Measurements from ENCODE around the gene VPS36. TPM values are rescaled to one million over a fixed set of nuclear protein-coding genes. Genes with fewer than 3 reads are reported as not detected.
A peak's percentile ranks its signal among the peaks of the same experiment; 100 is the strongest.
"Not testable (repeated sequence)": the region's sequence is repeated elsewhere in the genome, so short reads cannot be mapped to it uniquely, and the experiment has no call there.

VPS36 gene
- total RNA-seq, 1 experiment from 2014 or later, result 19.2 TPM

DNA sequence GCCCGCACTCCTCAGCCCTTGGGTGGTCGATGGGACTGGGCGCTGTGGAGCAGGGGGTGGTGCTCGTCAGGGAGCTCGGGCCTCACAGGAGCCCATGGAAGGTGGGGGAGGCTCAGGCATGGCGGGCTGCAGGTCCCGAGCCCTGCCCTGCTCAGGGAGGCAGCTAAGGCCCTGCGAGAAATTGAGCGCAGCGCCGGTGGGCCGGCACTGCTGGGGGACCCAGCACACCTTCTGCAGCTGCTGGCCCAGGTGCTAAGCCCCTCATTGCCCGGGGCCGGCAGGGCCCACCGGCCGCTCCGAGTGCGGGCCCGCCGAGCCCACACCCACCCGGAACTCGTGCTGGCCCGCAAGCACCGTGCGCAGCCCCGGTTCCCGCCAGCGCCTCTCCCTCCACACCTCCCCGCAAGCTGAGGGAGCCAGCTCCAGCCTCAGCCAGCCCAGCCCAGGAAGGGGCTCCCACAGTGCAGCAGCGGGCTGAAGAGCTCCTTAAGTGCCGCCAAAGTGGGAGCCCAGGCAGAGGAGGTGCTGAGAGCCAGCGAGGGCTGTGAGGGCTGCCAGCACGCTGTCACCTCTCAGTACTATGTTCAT is 42.3 kb downstream of the VPS36 start:
- POLR2A ChIA-PET, result interaction anchor here (1.3 kb wide), 1 partner anchor 42 kb away, joined by 4 read pairs; the partner anchor contains the start of gene VPS36
- peaks cover 15% of the 10 kb centered on the region for H3K4me1 Mint-ChIP-seq
- not testable (repeated sequence) for H3K36me3 Mint-ChIP-seq

DNA sequence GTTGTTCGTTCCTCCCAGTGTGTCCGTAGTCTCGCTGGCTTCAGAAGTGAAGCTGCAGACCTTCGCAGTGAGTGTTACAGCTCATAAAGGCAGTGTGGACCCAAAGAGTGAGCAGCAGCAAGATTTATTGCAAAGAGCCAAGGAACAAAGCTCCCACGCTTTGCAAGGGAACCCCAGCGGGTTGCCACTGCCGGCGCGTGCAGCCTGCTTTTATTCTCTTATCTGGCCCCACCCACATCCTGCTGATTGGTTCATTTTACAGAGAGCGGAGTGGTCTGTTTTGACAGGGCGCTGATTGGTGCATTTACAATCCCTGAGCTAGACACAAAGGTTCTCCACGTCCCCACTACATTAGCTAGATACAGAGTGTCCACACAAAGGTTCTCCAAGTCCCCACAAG is 43.0 kb downstream of the VPS36 start:
- H3K36me3 Mint-ChIP-seq; DNase-seq (ENCODE audit: low spot score); ATAC-seq; H3K4me3 Mint-ChIP-seq; H3K27ac Mint-ChIP-seq; H3K9me3 Mint-ChIP-seq: not testable (repeated sequence)
- Mint-ChIP-seq H3K27me3 (ENCODE audit: low read depth) (peaks cover 44% of the 10 kb centered on the region), H3K4me1 (peaks cover 15% of the 10 kb centered on the region)
- ChIA-PET POLR2A (interaction anchor here (1.3 kb wide), 1 partner anchor 43 kb away, joined by 4 read pairs; the partner anchor contains the start of gene VPS36), CTCF (interaction anchor here (0.6 to 5.8 kb wide), 3 partner anchors 41 to 46 kb away, joined by 4 to 35 read pairs (median 4); partner anchors contain the start of gene VPS36)
- TF ChIP-seq NFYB (CRISPR knock-in tag; conservative IDR thresholded peaks at IDR 0.05; ENCODE audit: low read depth), result peak; percentile 64

More for the DNA sequence above, 42.3 kb downstream of the VPS36 start:
- H3K27ac Mint-ChIP-seq, H3K4me3 Mint-ChIP-seq, ATAC-seq, H3K9me3 Mint-ChIP-seq: not testable (repeated sequence)
- CTCF ChIA-PET, result interaction anchor here (0.6 to 5.8 kb wide), 3 partner anchors 40 to 47 kb away, joined by 4 to 35 read pairs (median 4); partner anchors contain the start of gene VPS36
- H3K27me3 Mint-ChIP-seq (ENCODE audit: low read depth), result peaks cover 37% of the 10 kb centered on the region
- DNase-seq (ENCODE audit: low spot score), result peak; percentile 44
- TF ChIP-seq, protein P1, sequence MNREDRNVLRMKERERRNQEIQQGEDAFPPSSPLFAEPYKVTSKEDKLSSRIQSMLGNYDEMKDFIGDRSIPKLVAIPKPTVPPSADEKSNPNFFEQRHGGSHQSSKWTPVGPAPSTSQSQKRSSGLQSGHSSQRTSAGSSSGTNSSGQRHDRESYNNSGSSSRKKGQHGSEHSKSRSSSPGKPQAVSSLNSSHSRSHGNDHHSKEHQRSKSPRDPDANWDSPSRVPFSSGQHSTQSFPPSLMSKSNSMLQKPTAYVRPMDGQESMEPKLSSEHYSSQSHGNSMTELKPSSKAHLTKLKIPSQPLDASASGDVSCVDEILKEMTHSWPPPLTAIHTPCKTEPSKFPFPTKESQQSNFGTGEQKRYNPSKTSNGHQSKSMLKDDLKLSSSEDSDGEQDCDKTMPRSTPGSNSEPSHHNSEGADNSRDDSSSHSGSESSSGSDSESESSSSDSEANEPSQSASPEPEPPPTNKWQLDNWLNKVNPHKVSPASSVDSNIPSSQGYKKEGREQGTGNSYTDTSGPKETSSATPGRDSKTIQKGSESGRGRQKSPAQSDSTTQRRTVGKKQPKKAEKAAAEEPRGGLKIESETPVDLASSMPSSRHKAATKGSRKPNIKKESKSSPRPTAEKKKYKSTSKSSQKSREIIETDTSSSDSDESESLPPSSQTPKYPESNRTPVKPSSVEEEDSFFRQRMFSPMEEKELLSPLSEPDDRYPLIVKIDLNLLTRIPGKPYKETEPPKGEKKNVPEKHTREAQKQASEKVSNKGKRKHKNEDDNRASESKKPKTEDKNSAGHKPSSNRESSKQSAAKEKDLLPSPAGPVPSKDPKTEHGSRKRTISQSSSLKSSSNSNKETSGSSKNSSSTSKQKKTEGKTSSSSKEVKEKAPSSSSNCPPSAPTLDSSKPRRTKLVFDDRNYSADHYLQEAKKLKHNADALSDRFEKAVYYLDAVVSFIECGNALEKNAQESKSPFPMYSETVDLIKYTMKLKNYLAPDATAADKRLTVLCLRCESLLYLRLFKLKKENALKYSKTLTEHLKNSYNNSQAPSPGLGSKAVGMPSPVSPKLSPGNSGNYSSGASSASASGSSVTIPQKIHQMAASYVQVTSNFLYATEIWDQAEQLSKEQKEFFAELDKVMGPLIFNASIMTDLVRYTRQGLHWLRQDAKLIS (CRISPR knock-in tag; IDR thresholded peaks at IDR 0.05; ENCODE audit: borderline replicate concordance), result 0 out of 2 replicates have a peak, but pooled peaks have one; percentile 43

DNA sequence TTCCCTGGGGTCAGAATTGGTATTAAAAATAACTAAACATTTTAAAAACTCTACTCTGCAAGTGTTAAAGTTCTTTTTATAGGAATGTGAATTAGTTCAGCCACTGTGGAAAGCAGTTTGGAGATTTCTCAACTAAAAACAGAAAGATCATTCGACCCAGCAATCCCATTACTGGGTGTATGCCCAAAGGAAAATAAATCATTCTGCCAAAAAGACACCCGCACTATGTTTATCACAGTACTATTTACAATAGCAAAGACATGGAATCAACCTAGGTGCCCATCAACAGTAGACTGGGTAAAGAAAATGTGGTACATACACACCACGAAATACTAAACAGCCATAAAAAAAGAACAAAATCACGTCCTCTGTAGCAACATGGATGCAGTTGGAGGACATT is 43.8 kb downstream of the VPS36 start:
- peak overlapping the region; percentile 58 for H3K4me3 Mint-ChIP-seq
- DNase-seq (ENCODE audit: low spot score) (no peak), ATAC-seq (no peak)
- no peak overlapping the region for H3K27ac Mint-ChIP-seq
- peaks cover 15% of the 10 kb centered on the region for H3K4me1 Mint-ChIP-seq
- no peaks in the 10 kb centered on the region for H3K36me3 Mint-ChIP-seq
- CTCF ChIA-PET, result interaction anchor here (1.3 to 5.8 kb wide), 2 partner anchors 42 to 44 kb away, joined by 4 to 35 read pairs; partner anchors contain the start of gene VPS36
- POLR2A ChIA-PET, result no interaction called here
- peaks cover 45% of the 10 kb centered on the region for H3K27me3 Mint-ChIP-seq (ENCODE audit: low read depth)
- H3K9me3 Mint-ChIP-seq, result no peaks in the 10 kb centered on the region
- TF ChIP-seq GABPB1 (CRISPR knock-in tag; IDR thresholded peaks at IDR 0.05) (no peak), TCF7 (CRISPR knock-in tag; IDR thresholded peaks at IDR 0.05; ENCODE audit: low read depth) (no peak), SOX15 (CRISPR knock-in tag; IDR thresholded peaks at IDR 0.05) (no peak), KAT7 (CRISPR knock-in tag; IDR thresholded peaks at IDR 0.05; ENCODE audit: borderline replicate concordance) (no peak), NR3C1 (CRISPR knock-in tag; conservative IDR thresholded peaks at IDR 0.05; ENCODE audit: low read depth) (no peak), ZNF423 (CRISPR knock-in tag; IDR thresholded peaks at IDR 0.05) (no peak), ESRRA (CRISPR knock-in tag; IDR thresholded peaks at IDR 0.05; ENCODE audit: borderline replicate concordance) (no peak), MXD4 (CRISPR knock-in tag; IDR thresholded peaks at IDR 0.05; ENCODE audit: borderline replicate concordance) (no peak), NFYB (CRISPR knock-in tag; conservative IDR thresholded peaks at IDR 0.05; ENCODE audit: low read depth) (no peak), NFATC4 (CRISPR knock-in tag; IDR thresholded peaks at IDR 0.05) (no peak), ZNF138 (CRISPR knock-in tag; conservative IDR thresholded peaks at IDR 0.05) (no peak), ZNF232 (CRISPR knock-in tag; IDR thresholded peaks at IDR 0.05) (no peak)
- TF ChIP-seq, protein P2, sequence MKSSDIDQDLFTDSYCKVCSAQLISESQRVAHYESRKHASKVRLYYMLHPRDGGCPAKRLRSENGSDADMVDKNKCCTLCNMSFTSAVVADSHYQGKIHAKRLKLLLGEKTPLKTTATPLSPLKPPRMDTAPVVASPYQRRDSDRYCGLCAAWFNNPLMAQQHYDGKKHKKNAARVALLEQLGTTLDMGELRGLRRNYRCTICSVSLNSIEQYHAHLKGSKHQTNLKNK (CRISPR knock-in tag; IDR thresholded peaks at IDR 0.05), result no peak
- TF ChIP-seq, protein P1 (CRISPR knock-in tag; IDR thresholded peaks at IDR 0.05; ENCODE audit: borderline replicate concordance), result no peak
- TF ChIP-seq, protein P3, sequence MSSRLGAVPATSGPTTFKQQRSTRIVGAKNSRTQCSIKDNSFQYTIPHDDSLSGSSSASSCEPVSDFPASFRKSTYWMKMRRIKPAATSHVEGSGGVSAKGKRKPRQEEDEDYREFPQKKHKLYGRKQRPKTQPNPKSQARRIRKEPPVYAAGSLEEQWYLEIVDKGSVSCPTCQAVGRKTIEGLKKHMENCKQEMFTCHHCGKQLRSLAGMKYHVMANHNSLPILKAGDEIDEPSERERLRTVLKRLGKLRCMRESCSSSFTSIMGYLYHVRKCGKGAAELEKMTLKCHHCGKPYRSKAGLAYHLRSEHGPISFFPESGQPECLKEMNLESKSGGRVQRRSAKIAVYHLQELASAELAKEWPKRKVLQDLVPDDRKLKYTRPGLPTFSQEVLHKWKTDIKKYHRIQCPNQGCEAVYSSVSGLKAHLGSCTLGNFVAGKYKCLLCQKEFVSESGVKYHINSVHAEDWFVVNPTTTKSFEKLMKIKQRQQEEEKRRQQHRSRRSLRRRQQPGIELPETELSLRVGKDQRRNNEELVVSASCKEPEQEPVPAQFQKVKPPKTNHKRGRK (CRISPR knock-in tag; IDR thresholded peaks at IDR 0.05; ENCODE audit: borderline replicate concordance), result no peak
- TF ChIP-seq, protein P4, sequence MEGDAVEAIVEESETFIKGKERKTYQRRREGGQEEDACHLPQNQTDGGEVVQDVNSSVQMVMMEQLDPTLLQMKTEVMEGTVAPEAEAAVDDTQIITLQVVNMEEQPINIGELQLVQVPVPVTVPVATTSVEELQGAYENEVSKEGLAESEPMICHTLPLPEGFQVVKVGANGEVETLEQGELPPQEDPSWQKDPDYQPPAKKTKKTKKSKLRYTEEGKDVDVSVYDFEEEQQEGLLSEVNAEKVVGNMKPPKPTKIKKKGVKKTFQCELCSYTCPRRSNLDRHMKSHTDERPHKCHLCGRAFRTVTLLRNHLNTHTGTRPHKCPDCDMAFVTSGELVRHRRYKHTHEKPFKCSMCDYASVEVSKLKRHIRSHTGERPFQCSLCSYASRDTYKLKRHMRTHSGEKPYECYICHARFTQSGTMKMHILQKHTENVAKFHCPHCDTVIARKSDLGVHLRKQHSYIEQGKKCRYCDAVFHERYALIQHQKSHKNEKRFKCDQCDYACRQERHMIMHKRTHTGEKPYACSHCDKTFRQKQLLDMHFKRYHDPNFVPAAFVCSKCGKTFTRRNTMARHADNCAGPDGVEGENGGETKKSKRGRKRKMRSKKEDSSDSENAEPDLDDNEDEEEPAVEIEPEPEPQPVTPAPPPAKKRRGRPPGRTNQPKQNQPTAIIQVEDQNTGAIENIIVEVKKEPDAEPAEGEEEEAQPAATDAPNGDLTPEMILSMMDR (IDR thresholded peaks at IDR 0.05), result no peak
- TF ChIP-seq, protein P5, sequence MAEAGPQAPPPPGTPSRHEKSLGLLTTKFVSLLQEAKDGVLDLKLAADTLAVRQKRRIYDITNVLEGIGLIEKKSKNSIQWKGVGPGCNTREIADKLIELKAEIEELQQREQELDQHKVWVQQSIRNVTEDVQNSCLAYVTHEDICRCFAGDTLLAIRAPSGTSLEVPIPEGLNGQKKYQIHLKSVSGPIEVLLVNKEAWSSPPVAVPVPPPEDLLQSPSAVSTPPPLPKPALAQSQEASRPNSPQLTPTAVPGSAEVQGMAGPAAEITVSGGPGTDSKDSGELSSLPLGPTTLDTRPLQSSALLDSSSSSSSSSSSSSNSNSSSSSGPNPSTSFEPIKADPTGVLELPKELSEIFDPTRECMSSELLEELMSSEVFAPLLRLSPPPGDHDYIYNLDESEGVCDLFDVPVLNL (CRISPR knock-in tag; IDR thresholded peaks at IDR 0.05; ENCODE audit: borderline replicate concordance, low read depth), result no peak

Data from WTC11 (cell line).